GM19023 (cell line): ENCODE results near the gene PRPF19.

ENCODE experiments used
- ATAC-seq: cut with Tn5 transposase; IDR thresholded peaks from one replicate; pipeline ENCODE4 v1.9.1; 2021; ENCODE audit warnings: mild to moderate bottlenecking, moderate library complexity; ENCODE audit not compliant: unreplicated experiment

The PRPF19 gene

GRCh38 chr11:60876168-60876485, 30.3 kb downstream of the PRPF19 start:
- ATAC-seq = no peak

GRCh38 chr11:60875366-60876167, 30.8 kb downstream of the PRPF19 start:
- no peak for ATAC-seq

- ATAC-seq = no peak
These were observed 31.7 kb downstream of the PRPF19 start for GRCh38 chr11:60874421-60875365.

GRCh38 chr11:60873533-60873932, 32.9 kb downstream of the PRPF19 start:
- ATAC-seq = no peak

GRCh38 chr11:60872961-60873524, 33.3 kb downstream of the PRPF19 start:
- ATAC-seq = no peak

- ATAC-seq = no peak
These were observed 34.0 kb downstream of the PRPF19 start for GRCh38 chr11:60872124-60872960.

GRCh38 chr11:60871378-60872061, 34.9 kb downstream of the PRPF19 start:
- no peak for ATAC-seq

- no peak for ATAC-seq
These were observed 35.5 kb downstream of the PRPF19 start for GRCh38 chr11:60870733-60871377.

GRCh38 chr11:60870276-60870675, 36.1 kb downstream of the PRPF19 start:
- ATAC-seq = no peak

GRCh38 chr11:60869451-60869825, 36.9 kb downstream of the PRPF19 start:
- no peak for ATAC-seq

- ATAC-seq = no peak
These were observed 37.5 kb downstream of the PRPF19 start for GRCh38 chr11:60868682-60869450.

GRCh38 chr11:60867871-60868681, 38.3 kb downstream of the PRPF19 start:
- no peak for ATAC-seq

GRCh38 chr11:60866911-60867870, 39.2 kb downstream of the PRPF19 start, which contains the start of gene ZP1:
Gene ZP1 (plus strand): TSS chr11:60867542. CDS start chr11:60867562, 20 bp downstream.
- no peak for ATAC-seq

- no peak for ATAC-seq
These were observed 41.4 kb downstream of the PRPF19 start for GRCh38 chr11:60864856-60865513.

GRCh38 chr11:60863550-60864521, 42.5 kb downstream of the PRPF19 start:
- ATAC-seq = no peak
